Ecto neural progenitor cell (in vitro differentiated cells): Measurements from ENCODE around the gene NCAPG2.
"Not testable (repeated sequence)": the region's sequence is repeated elsewhere in the genome, so short reads cannot be mapped to it uniquely, and the experiment has no call there.

Experiments used
- DNase-seq: peaks from one replicate; pipeline ENCODE4 v3.0.0-alpha.2; 2018; ENCODE audit warnings: low spot score

NCAPG2 gene

GRCh38 chr7:158705234-158705850 is 738 bp upstream of the NCAPG2 start:
- DNase-seq, result no peak

DNA sequence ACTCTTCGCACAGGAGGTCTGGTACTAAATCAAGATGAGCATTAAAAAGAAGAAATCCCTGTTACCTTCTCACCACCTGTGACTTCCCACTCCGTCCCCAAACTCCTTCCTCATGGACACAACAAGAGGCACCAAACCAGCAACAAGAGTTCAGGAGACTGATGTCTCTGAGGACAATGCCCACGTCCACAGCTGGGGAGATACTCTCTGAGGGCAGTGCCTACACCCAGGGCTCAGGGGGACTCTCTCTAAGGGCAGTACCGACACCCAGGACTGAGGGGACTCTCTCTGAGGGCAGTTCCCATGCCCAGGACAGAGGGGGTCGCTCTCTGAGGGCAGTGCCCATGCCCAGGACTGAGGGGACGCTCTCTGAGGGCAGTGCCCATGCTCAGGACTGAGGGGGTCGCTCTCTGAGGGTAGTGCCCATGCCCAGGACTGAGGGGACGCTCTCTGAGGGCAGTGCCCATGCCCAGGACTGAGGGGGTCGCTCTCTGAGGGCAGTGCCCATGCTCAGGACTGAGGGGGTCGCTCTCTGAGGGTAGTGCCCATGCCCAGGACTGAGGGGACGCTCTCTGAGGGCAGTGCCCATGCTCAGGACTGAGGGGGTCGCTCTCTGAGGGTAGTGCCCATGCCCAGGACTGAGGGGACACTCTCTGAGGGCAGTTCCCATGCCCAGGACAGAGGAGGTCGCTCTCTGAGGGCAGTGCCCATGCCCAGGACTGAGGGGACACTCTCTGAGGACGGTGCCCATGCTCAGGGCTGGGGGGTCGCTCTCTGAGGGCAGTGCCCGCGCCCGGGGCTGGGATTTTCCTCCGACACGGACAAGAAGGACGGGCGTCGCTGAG is 703 bp downstream of the NCAPG2 start:
- not testable (repeated sequence) for DNase-seq

DNA sequence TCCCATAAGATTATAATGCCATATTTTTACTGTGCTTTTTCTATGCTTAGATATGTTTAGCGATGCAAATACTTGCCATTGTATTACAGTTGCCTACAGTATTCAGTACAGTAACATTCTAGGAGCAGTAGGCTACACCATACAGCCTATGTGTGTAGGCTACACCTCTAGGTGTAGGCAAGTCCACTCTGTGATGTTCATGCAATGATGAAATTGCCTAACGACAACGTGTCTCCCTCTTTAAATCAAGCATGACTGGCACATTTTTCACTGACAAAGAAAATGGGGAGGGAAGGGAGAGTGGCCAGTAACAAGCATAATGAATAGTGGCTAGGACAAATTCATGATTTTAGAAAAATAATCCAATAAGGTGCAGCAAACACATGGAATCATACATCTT is 1.7 kb downstream of the NCAPG2 start:
- DNase-seq, result no peak

DNA sequence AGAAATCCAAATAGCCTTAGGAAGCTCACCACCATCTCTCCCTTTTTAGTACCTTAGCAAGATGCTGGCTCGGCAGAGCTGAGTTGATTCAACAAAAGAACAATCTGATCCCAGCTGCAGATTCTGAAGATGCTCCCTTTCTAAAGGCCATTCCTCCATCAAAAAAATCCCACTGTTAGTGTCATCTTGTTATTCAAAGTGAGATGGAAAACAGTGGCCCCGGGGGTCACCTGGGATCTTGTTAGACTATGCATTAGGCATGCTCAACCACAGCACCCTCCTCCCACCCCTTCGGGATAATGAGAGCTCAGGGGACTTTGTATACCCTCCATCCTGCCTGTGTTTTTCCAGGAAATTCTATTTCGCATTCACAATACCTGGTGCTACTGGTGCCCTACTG is 2.4 kb downstream of the NCAPG2 start:
- no peak for DNase-seq

DNA sequence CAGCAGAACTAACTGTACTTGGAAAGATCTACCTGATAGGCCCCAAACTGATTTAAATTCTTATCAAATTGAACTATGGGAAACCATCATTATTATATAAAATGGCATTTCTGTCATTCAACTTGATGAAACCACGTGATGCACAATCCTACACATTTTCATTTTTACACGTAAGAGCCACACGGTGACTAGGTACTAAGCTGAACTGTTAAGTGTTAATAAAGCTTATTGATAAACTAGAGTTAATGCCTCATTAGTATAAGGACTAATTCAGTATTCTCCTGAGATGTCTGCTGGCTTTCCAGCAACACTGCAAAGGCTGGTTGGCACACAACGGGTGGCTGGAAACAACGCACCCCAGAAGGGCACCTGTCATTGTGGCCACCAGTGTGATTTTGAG is 4.6 kb downstream of the NCAPG2 start:
- no peak for DNase-seq

DNA sequence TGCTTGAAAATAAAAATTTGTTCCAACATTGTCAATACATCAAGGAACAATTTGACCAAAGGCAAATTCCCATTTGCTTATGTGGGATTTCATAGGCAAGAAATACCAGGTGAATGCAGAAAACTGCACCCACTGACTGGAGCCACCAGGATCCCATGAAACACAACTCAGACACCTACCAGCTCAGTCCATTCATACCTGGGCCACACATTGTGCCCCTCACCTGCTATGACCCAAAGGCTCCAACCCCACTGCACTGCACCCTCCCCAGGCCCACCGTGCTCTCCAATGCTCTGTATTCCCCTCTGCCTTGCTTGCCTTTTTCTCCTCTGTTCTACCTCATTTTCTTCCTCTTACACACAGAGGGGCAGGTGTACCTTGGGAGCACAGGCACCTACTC is 5.3 kb downstream of the NCAPG2 start:
- DNase-seq, result no peak

DNA sequence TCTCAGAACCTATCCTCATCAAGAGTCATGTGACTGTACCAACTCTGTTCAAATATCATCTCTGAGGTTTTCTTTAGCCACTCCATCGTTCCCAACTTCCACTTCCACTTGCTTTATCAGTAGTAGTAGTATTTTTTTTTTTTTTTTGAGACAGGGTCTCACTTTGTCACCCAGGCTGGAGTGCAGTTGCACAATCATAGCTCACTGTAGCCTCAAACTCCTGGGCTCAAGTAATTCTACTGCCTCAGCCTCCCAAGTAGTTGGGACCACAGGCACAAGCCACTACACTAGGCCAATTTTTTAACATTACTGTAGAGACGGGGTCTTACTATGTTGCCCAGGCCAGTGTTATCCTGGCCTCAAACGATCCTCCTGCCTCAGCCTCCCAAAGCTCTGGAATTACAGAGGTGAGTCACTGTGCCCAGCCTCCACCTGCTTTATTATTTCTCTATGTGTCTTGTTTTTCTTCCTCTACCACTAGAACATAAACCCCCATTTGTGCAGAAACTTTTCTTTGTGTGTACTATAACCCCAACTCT is 5.9 kb downstream of the NCAPG2 start:
- no peak for DNase-seq

DNA sequence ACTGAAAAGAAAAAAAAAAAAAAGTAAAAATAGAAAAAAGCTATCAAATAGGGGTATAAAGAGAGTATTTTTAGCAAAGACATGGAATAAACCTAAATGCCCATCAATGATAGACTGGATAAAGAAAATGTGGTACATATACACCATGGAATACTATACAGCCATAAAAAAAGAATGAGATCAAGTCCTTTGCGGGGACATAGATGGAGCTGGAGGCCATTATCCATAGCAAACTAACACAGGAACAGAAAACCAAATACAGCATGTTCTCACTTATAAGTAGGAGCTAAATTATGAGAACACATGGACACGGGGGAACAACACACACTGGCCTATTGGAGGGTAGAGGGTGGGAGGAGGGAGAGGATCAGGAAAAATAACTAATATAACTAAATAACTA is 7.0 kb downstream of the NCAPG2 start:
- DNase-seq, result not testable (repeated sequence)

DNA sequence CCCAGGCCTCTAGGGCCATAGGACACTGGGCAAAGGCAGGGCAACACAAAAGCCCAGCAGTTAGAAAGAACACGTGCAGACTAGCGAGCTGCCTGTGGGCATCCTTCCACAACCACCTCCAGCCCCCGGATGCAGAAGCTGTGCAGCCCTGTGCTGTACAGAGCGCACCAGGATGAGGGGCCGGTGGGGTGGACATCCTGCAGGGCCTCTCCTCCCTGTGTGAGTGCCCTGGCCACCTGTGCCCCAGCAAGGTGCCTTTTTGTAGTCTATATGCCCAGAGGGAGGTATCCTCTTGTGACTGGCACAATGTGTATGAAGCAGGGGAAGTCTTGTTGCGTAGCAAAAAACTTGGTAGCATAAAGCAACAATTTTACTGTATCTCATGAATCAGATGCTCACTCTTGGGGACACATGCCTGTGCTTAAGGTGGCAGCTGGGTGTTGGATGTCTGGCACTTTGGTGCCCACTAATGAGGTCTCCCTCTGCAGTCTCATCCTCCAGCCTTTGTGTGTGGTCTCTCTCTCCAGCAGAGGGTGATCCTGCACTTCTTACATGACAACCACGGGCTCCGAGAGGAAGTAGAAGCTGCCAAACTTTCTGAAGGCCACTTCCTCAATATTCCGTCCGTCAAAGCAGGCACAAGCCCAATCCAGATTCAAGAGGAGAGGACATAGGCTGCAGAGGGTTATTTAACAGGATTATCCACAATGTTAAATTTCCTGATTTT is 8.7 kb downstream of the NCAPG2 start:
- no peak for DNase-seq

DNA sequence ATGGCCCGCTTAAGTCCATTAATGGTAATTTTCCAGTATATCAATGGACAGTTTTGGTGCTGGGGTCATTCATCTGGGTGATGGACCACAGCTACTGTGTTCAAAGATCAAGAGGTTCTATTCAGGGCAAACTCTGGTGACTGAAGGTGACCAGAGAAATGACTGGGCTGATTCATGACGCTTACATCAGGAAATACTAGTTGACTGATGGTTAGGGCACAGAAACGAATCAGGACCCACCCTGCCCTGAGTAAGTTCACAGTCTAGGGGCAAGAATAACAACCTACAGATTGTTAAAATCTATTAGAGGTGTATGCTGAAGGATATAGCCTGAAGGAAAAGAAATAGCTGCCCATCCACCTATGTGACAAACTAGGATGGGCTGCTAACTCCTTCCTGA is 9.5 kb downstream of the NCAPG2 start:
- no peak for DNase-seq

DNA sequence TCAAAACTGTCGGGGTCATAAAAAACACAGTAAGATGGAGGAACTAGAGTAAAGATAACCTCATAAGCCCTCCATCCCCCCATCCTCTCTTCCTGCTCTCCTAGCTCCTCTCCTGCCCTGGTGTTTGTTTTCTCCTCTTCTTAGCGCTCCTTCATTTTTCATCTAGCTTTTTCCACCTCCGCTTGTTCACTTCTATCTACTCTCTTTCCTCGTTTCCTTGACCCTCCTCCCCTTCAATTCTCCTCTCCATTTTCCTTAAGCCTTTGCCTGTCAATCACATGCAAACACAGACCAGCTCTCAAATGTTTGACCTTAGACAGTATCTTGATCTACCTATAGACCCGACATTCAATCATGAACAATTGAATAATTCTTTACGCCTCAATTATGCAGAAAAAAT is 10.0 kb downstream of the NCAPG2 start:
- DNase-seq, result no peak

GRCh38 chr7:158689488-158689887 is 15.1 kb downstream of the NCAPG2 start:
- no peak for DNase-seq

- DNase-seq, result no peak
Observed at GRCh38 chr7:158687406-158687805, 17.2 kb downstream of the NCAPG2 start.

- DNase-seq, result no peak
Observed at GRCh38 chr7:158685693-158686092, 18.9 kb downstream of the NCAPG2 start.

GRCh38 chr7:158684329-158684728 is 20.3 kb downstream of the NCAPG2 start:
- no peak for DNase-seq

GRCh38 chr7:158683541-158683940 is 21.1 kb downstream of the NCAPG2 start:
- no peak for DNase-seq

DNA sequence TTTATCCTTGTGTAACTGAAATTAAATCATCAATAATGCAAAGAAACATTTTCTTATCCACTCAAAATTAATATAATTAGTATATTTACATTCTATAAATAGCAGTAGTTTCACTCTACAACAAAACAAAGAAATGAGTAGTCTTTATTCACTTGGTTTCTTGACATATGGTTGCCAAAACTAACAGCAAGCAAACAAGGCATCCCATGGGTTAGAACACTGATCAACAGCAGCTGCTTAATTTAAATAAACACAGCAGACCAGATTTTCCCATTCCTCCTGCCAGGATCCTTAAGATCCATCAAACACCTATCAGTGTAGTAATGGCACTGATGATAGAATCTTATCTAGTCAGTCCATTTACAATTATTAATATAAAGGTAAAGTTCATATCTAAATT is 22.1 kb downstream of the NCAPG2 start:
- DNase-seq, result no peak

DNA sequence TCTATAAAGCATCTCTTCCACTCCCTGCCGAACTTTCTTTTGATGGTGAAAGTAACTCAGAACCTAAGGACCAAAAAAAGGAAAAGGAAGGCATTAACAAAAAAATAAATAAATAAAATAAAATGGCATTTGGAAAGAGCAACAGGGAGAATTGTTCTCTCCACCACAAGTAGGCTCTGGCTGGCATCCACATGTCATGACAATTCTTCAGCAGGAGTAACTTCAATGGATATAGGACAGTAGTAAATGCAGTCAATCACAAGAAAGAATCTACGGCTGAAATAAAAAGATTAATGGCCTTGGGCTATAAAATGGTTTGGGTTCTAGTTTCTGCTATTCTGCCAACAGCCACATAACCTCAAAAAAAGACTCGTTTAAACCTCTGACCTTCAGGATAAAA is 23.9 kb downstream of the NCAPG2 start:
- no peak for DNase-seq

GRCh38 chr7:158676906-158677305 is 27.7 kb downstream of the NCAPG2 start:
- DNase-seq, result no peak

GRCh38 chr7:158676171-158676840 is 28.3 kb downstream of the NCAPG2 start:
- DNase-seq, result no peak

DNA sequence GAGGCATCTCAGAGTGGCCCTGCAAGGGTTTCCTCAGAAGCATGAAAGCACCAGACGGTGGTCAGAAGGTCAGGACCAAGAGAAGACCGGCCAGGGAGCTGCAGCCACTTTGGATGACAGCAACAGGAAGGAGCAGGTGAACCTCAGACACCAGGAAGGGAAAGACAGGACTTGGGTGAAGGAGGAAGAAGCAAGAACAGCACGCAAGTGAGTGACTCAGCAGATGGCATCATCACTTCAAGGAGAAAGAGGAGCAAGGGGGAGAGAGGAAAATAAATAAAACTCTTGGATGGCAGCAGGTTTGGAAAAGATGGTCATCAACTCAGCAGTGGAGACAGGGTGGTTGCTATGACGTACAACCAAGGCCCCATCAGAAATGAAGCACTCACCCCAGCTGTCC is 31.6 kb downstream of the NCAPG2 start:
- no peak for DNase-seq

DNA sequence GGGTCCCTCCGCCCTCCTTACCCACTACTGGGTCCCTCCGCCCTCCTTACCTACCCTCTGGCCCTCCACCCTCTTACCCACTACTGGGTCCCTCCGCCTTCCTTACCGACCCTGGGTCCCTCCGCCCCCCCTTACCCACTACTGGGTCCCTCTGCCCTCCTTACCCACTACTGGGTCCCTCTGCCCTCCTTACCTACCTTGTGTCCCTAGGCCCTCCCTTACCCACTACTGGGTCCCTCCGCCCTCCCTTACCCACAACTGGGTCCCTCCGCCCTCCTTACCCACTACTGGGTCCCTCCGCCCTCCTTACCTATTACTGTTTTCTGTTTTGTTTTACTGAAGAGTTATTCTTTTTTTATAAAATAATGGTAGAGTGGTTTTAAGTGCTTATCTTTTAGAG is 36.5 kb downstream of the NCAPG2 start:
- not testable (repeated sequence) for DNase-seq
